Spinal cord (tissue), 10 donors: ENCODE measurements around the gene SMAD6. TPM values are rescaled to one million over a fixed set of nuclear protein-coding genes. Genes with fewer than 3 reads are reported as not detected.

Experiments
- DNase-seq, 6 donors: peaks; one replicate each; pipeline versions ENCODE4 v3.0.0 to v3.0.0-alpha.2; 2013 to 2015; ENCODE audit warnings: low spot score in 6 of 6, low read depth in 4 of 6
- H3K27ac ChIP-seq: one replicate; pipeline ENCODE4 v1.5.1; 2013; ENCODE audit warnings: low read depth, low read length, control low read depth
- H3K27me3 ChIP-seq: one replicate; pipeline ENCODE4 v1.6.1; 2013; ENCODE audit warnings: low read length; ENCODE audit not compliant: control insufficient read depth, insufficient read depth
- H3K36me3 ChIP-seq: one replicate; pipeline ENCODE4 v1.6.1; 2013; ENCODE audit warnings: low read length; ENCODE audit not compliant: control insufficient read depth, insufficient read depth
- H3K4me1 ChIP-seq: one replicate; pipeline ENCODE4 v1.6.1; 2013; ENCODE audit warnings: low read length; ENCODE audit not compliant: control insufficient read depth, insufficient read depth
- H3K4me3 ChIP-seq: one replicate; pipeline ENCODE4 v1.5.1; 2013; ENCODE audit warnings: low read depth, low read length, control low read depth
- H3K9me3 ChIP-seq: one replicate; pipeline ENCODE4 v1.6.1; 2013; ENCODE audit warnings: low read length; ENCODE audit not compliant: control insufficient read depth, insufficient read depth
- WGBS: methylation state at CpG from one replicate; pipeline ENCODE4 v1.1.5; 2013; ENCODE audit warnings: missing lambda C conversion rate; ENCODE audit not compliant: insufficient coverage; 5-methylcytosine and 5-hydroxymethylcytosine counted together
- long read RNA-seq, 4 donors: transcript quantifications; one replicate each; lab custom pipeline, GENCODE V29; 2026
- polyA plus RNA-seq, 2 donors: library from polyadenylated mRNA; unstranded; fragments of 120-200 nt; gene quantifications; one replicate each; pipeline ENCODE4 v1.2.1, GENCODE V29; 2013; ENCODE audit not compliant: insufficient read length in 2 of 2
- total RNA-seq, 2 donors: library from RNA; depleted of rRNA in 1 of 2; stranded (reverse); fragments of 120-200 nt in 1 of 2; fragments of >200 nt in 1 of 2; gene quantifications; one replicate each; pipeline versions ENCODE4 v1.2.3 to v1.2.4, GENCODE V29; 2013 to 2014
- donor health status: healthy.

SMAD6 gene
- total RNA-seq (10 to 100 TPM in 1 of 2 donors, 1 to 10 TPM in 1; 8.6 to 22.0 TPM), polyA plus RNA-seq (10 to 100 TPM in 1 of 2 donors, 1 to 10 TPM in 1; 7.7 to 12.0 TPM)
- long read RNA-seq, donor 1, full-length matches to known transcripts: 8 of 8 reads
- long read RNA-seq, donor 1, partial matches to known transcripts: 0 of 8 reads
- long read RNA-seq, donor 1, other reads (novel, unspliced or antisense): 0 of 8 reads
- long read RNA-seq, donor 2, full-length matches to known transcripts: 3 of 3 reads
- long read RNA-seq, donor 2, partial matches to known transcripts: 0 of 3 reads
- long read RNA-seq, donor 2, other reads (novel, unspliced or antisense): 0 of 3 reads
- long read RNA-seq, donor 3, full-length matches to known transcripts: 4 of 4 reads
- long read RNA-seq, donor 3, partial matches to known transcripts: 0 of 4 reads
- long read RNA-seq, donor 3, other reads (novel, unspliced or antisense): 0 of 4 reads
- long read RNA-seq, donor 4, full-length matches to known transcripts: 36 of 66 reads
- long read RNA-seq, donor 4, partial matches to known transcripts: 30 of 66 reads
- long read RNA-seq, donor 4, other reads (novel, unspliced or antisense): 0 of 66 reads

DNA sequence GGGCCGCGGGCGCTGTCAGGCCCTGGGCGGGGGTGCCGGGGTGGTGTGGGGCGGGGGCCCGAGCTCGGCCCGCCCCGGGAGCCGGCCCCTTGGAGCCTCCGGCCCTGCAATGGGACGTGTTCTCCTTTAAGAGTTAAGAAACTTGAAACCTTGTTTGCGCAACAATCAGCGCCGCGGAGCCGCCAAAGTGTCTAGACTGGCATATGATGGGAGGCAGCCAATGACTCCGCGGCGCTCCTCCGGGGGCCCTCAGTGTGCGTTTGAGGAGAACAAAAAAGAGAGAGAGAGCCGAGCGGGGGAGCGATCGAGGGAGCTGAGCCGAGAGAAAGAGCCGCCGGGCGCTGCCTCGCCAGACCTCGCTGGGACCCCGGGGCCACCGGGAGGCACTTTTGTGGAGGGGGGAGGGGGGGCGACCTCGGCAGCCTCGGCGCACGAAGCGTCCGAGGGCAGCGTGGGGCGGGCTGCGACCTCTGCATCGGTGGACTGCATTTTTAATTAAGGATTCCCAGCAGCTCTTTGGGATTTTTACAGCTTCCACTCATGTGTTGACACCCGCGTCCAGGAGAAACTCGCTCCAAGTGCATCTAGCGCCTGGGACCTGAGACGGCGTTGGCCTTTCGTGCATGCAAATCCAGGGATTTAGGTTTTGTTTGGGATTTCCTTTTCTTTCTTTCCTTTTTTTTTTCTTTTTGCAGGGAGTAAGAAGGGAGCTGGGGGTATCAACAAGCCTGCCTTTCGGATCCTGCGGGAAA lies at the start of gene SMAD6:
TSS of gene SMAD6 (plus strand) at position 202 of the 752 bp plus-strand sequence. CDS start 1,023 bp downstream, outside the sequence.
- peak; percentile 66 to 96 (median 82) for DNase-seq
- peaks cover 8% of the 10 kb centered on the region for H3K36me3 ChIP-seq
- no peaks in the 10 kb centered on the region for H3K9me3 ChIP-seq
- WGBS: under 1% methylated on average over 54 of the region's 55 CpGs
- H3K4me1 ChIP-seq: peaks cover 38% of the 10 kb centered on the region
- peak within 1 kb of the TSS; percentile 63 for H3K4me3 ChIP-seq
- peak within 1 kb of the TSS; percentile 79 for H3K27ac ChIP-seq
- H3K27me3 ChIP-seq: peaks cover 14% of the 10 kb centered on the region

DNA sequence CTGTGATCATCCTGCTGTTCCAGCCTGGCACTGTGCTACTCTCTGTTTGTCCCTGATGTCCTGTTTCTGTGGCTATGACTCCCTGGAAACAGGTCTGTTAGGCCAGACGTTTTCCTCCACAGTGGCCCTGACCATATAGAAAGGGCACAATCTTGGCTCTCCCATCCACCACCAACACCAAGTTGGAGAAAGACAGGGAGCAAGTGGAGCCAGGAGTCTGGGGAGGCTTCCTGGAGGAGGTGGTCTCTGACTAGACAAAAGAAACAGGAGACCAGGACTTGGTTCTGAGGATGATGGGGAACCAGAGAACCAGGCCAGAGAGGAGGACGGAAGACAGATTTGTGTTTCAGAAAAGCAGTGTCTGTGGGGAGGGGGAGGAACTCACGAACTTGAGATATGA lies 49.2 kb upstream of the SMAD6 start:
- H3K27me3 ChIP-seq: peaks cover 6% of the 10 kb centered on the region
- no peaks in the 10 kb centered on the region for H3K9me3 ChIP-seq
- no peaks in the 10 kb centered on the region for H3K36me3 ChIP-seq
- DNase-seq: no peak
- H3K4me1 ChIP-seq: peaks cover 30% of the 10 kb centered on the region
- 88% methylated on average over 2 of the region's 3 CpGs for WGBS
- no peak overlapping the region for H3K4me3 ChIP-seq
- no peak overlapping the region for H3K27ac ChIP-seq

GRCh38 chr15:66653398-66653797 lies 48.6 kb upstream of the SMAD6 start:
- WGBS: 89% methylated on average over 6 of the region's 6 CpGs
- H3K4me3 ChIP-seq: no peak overlapping the region

GRCh38 chr15:66653852-66654251 lies 48.2 kb upstream of the SMAD6 start:
- WGBS: 80% methylated on average over 12 of the region's 13 CpGs
- Histone ChIP-seq H3K27me3 (peaks cover 6% of the 10 kb centered on the region), H3K4me3 (no peak overlapping the region), H3K4me1 (peaks cover 33% of the 10 kb centered on the region), H3K27ac (no peak overlapping the region), H3K9me3 (no peaks in the 10 kb centered on the region), H3K36me3 (no peaks in the 10 kb centered on the region)
- DNase-seq: no peak

More at GRCh38 chr15:66653398-66653797, 48.6 kb upstream of the SMAD6 start:
- DNase-seq: no peak
- H3K27me3 ChIP-seq: peaks cover 6% of the 10 kb centered on the region
- no peaks in the 10 kb centered on the region for H3K36me3 ChIP-seq
- no peak overlapping the region for H3K27ac ChIP-seq
- no peaks in the 10 kb centered on the region for H3K9me3 ChIP-seq
- H3K4me1 ChIP-seq: peaks cover 33% of the 10 kb centered on the region

GRCh38 chr15:66654361-66654738 lies 47.7 kb upstream of the SMAD6 start:
- no peak overlapping the region for H3K4me3 ChIP-seq

GRCh38 chr15:66654739-66655375 lies 47.2 kb upstream of the SMAD6 start:
- 16% methylated on average over 34 of the region's 45 CpGs for WGBS
- DNase-seq: no peak
- peaks cover 6% of the 10 kb centered on the region for H3K27me3 ChIP-seq
- no peak overlapping the region for H3K4me3 ChIP-seq
- no peaks in the 10 kb centered on the region for H3K36me3 ChIP-seq
- H3K4me1 ChIP-seq: peaks cover 29% of the 10 kb centered on the region
- no peak overlapping the region for H3K27ac ChIP-seq
- no peaks in the 10 kb centered on the region for H3K9me3 ChIP-seq

More at GRCh38 chr15:66654361-66654738, 47.7 kb upstream of the SMAD6 start:
- Histone ChIP-seq H3K36me3 (no peaks in the 10 kb centered on the region), H3K27me3 (peaks cover 6% of the 10 kb centered on the region), H3K27ac (no peak overlapping the region), H3K4me1 (peaks cover 31% of the 10 kb centered on the region), H3K9me3 (no peaks in the 10 kb centered on the region)
- no peak for DNase-seq
- WGBS: 60% methylated on average over 12 of the region's 12 CpGs

GRCh38 chr15:66655511-66655910 lies 46.5 kb upstream of the SMAD6 start:
- Histone ChIP-seq H3K4me3 (no peak overlapping the region), H3K27me3 (peaks cover 6% of the 10 kb centered on the region), H3K9me3 (no peaks in the 10 kb centered on the region), H3K4me1 (peaks cover 29% of the 10 kb centered on the region), H3K36me3 (no peaks in the 10 kb centered on the region), H3K27ac (no peak overlapping the region)
- DNase-seq: no peak
- 81% methylated on average over 13 of the region's 14 CpGs for WGBS

- no peaks in the 10 kb centered on the region for H3K9me3 ChIP-seq
- H3K4me1 ChIP-seq: peaks cover 29% of the 10 kb centered on the region
- peaks cover 6% of the 10 kb centered on the region for H3K27me3 ChIP-seq
- H3K36me3 ChIP-seq: no peaks in the 10 kb centered on the region
- H3K27ac ChIP-seq: no peak overlapping the region
- 100% methylated on average over 2 of the region's 2 CpGs for WGBS
- DNase-seq: no peak
- H3K4me3 ChIP-seq: no peak overlapping the region
Measured at GRCh38 chr15:66655997-66656396, 46.0 kb upstream of the SMAD6 start.
